GM18909 (cell line): ENCODE measurements around the gene OR4C13.
"Not testable (repeated sequence)": the region's sequence is repeated elsewhere in the genome, so short reads cannot be mapped to it uniquely, and the experiment has no call there.

Source experiments
- ATAC-seq: cut with Tn5 transposase; IDR thresholded peaks from one replicate; pipeline ENCODE4 v1.9.1; 2021; ENCODE audit warnings: mild to moderate bottlenecking; ENCODE audit not compliant: unreplicated experiment, poor library complexity

OR4C13 gene

DNA sequence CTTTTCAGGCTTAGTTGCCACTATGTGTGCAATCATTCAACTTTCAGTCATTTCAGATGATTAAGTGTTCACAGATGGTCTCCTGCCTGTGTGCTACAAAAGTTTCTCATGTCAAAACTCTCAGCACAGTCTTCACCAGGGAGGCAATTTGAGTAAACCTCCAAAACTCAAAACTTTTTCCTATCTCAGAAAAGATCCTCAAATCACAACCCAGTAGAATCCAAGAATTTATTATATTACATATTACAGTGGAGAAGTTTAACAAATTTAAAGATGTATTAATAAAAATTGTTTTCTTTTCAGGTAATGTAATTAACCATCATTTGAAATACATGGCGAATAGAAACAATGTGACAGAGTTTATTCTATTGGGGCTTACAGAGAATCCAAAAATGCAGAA, at the start of gene OR4C13:
OR4C13 (plus strand) TSS at position 301 of the 400 bp plus-strand sequence; CDS start at position 333, 32 bp downstream.
- no peak for ATAC-seq

DNA sequence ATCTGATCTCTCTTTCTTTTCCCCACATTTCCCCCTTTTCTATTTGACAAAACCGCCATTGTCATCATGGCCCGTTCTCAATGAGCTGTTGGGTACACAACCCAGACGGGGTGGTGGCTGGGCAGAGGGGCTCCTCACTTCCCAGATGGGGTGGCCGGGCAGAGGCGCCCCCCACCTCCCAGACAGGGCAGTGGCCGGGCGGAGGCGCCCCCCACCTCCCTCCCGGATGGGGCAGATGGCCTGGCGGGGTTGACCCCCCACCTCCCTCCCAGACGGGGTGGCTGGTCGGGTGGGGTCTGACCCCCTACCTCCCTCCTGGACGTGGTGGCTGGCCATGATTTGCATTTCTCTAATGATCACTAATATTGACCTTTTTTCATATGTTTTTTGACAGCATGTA, 40.7 kb upstream of the OR4C13 start:
- ATAC-seq: not testable (repeated sequence)

DNA sequence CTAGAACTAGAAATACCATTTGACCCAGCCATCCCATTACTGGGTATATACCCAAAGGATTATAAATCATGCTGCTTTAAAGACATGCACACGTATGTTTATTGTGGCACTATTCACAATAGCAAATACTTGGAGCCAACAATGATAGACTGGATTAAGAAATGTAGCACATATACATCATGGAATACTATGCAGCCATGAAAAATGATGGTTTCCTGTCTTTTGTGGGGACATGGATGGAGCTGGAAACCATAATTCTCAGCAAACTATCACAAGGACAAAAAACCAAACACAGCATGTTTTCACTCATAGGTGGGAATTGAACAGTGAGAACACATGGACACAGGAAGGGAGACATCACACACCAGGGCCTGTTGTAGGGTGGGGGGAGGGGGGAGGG, 3.5 kb upstream of the OR4C13 start:
- not testable (repeated sequence) for ATAC-seq

GRCh38 chr11:49973439-49973838, 21.2 kb downstream of the OR4C13 start:
- not testable (repeated sequence) for ATAC-seq

- ATAC-seq: not testable (repeated sequence)
Measured at GRCh38 chr11:49982435-49982834, 30.2 kb downstream of the OR4C13 start, which contains the start of gene OR4C12. Gene OR4C12, minus strand, starts transcription at chr11:49982535. Its CDS starts 34 bp downstream, at chr11:49982501.

- no peak for ATAC-seq
Measured at GRCh38 chr11:49995565-49995964, 43.4 kb downstream of the OR4C13 start.
